Adipocyte (in vitro differentiated cells): ENCODE measurements around the gene STEAP2.

Experiments
- DNase-seq: peaks from one replicate; pipeline ENCODE4 v3.0.0-alpha.2; 2015; ENCODE audit warnings: low read depth
- H3K27me3 ChIP-seq: replicated peaks from 2 replicates; pipeline ENCODE4 v1.7.0; 2013; ENCODE audit warnings: mild to moderate bottlenecking, low read length, moderate library complexity; ENCODE audit not compliant: control insufficient read depth, insufficient read depth
- H3K36me3 ChIP-seq: 2 replicates; pipeline ENCODE4 v1.7.0; 2013; ENCODE audit warnings: low read length, mild to moderate bottlenecking, moderate library complexity; ENCODE audit not compliant: control insufficient read depth, insufficient read depth, severe bottlenecking
- H3K4me1 ChIP-seq: 2 replicates; pipeline ENCODE4 v1.7.0; 2013; ENCODE audit warnings: mild to moderate bottlenecking, low read length, moderate library complexity; ENCODE audit not compliant: control insufficient read depth, insufficient read depth
- H3K4me3 ChIP-seq: 2 replicates; pipeline ENCODE4 v1.7.0; 2013; ENCODE audit warnings: mild to moderate bottlenecking, low read length, moderate library complexity
- H3K9ac ChIP-seq: 2 replicates; pipeline ENCODE4 v1.7.0; 2013; ENCODE audit warnings: mild to moderate bottlenecking, low read length, moderate library complexity
- H3K9me3 ChIP-seq: 2 replicates; pipeline ENCODE4 v1.7.0; 2013; ENCODE audit warnings: mild to moderate bottlenecking, low read length, moderate library complexity; ENCODE audit not compliant: control insufficient read depth

STEAP2 gene

GRCh38 chr7:90222811-90223725 lies 11.5 kb downstream of the STEAP2 start:
- Histone ChIP-seq H3K9me3 (no peaks in the 10 kb centered on the region), H3K4me1 (peaks cover 10% of the 10 kb centered on the region), H3K36me3 (peaks cover 31% of the 10 kb centered on the region), H3K4me3 (no peak overlapping the region), H3K9ac (no peak overlapping the region), H3K27me3 (no peaks in the 10 kb centered on the region)
- DNase-seq = peak; percentile 82

DNA sequence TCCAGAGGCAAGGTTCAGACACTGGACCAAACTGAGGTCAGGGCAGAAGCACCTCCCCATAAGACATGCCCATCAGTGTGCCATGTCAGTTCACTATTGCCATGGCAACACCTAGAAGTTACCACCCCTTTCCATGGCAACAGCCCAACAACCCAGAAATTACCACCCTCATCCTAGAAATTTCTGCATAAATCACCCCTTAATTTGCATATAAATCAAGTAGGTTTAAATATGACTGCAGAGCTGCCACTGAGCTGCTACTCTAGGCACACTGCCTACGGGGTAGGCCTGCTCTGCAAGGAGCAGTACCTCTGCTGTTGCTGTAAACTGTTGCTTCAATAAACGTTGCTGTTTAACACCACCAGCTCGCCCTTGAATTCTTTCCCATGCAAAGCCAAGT lies 12.7 kb downstream of the STEAP2 start:
- Histone ChIP-seq H3K9ac (no peak overlapping the region), H3K27me3 (no peaks in the 10 kb centered on the region), H3K4me3 (no peak overlapping the region), H3K36me3 (peaks cover 42% of the 10 kb centered on the region), H3K4me1 (peaks cover 10% of the 10 kb centered on the region), H3K9me3 (no peaks in the 10 kb centered on the region)
- no peak for DNase-seq

DNA sequence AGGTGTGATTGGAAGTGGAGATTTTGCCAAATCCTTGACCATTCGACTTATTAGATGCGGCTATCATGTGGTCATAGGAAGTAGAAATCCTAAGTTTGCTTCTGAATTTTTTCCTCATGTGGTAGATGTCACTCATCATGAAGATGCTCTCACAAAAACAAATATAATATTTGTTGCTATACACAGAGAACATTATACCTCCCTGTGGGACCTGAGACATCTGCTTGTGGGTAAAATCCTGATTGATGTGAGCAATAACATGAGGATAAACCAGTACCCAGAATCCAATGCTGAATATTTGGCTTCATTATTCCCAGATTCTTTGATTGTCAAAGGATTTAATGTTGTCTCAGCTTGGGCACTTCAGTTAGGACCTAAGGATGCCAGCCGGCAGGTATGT lies 13.6 kb downstream of the STEAP2 start:
- H3K4me1 ChIP-seq = peaks cover 10% of the 10 kb centered on the region
- H3K4me3 ChIP-seq = no peak overlapping the region
- no peak for DNase-seq
- H3K36me3 ChIP-seq = peaks cover 50% of the 10 kb centered on the region
- no peaks in the 10 kb centered on the region for H3K27me3 ChIP-seq
- no peak overlapping the region for H3K9ac ChIP-seq
- no peaks in the 10 kb centered on the region for H3K9me3 ChIP-seq

DNA sequence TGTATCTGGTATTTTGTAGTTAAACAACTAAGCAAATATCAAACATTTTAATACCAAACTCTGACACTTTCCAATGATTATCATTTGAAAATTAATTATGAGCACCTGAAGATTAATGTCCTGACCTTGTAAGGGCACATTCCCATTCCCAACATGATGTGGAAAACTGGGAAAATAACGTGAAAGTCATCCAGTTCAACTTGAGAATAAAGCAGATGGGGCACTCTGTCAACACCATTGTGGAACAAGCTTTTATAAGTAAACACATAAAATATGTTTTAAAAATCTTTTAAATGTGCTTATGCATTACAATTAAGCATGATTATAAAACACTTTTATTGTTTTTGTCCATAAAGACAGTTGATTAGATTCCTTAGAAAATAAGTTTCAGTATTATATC lies 14.1 kb downstream of the STEAP2 start:
- no peak overlapping the region for H3K9ac ChIP-seq
- no peaks in the 10 kb centered on the region for H3K27me3 ChIP-seq
- peaks cover 11% of the 10 kb centered on the region for H3K4me1 ChIP-seq
- H3K4me3 ChIP-seq = no peak overlapping the region
- no peak for DNase-seq
- no peaks in the 10 kb centered on the region for H3K9me3 ChIP-seq
- H3K36me3 ChIP-seq = peaks cover 50% of the 10 kb centered on the region

GRCh38 chr7:90227259-90227658 lies 15.7 kb downstream of the STEAP2 start:
- no peaks in the 10 kb centered on the region for H3K9me3 ChIP-seq
- H3K4me1 ChIP-seq = peaks cover 14% of the 10 kb centered on the region
- no peak overlapping the region for H3K4me3 ChIP-seq
- DNase-seq = no peak
- H3K27me3 ChIP-seq = no peaks in the 10 kb centered on the region
- no peak overlapping the region for H3K9ac ChIP-seq
- peaks cover 52% of the 10 kb centered on the region for H3K36me3 ChIP-seq

- no peaks in the 10 kb centered on the region for H3K27me3 ChIP-seq
- H3K9ac ChIP-seq = no peak overlapping the region
- no peak for DNase-seq
- no peaks in the 10 kb centered on the region for H3K9me3 ChIP-seq
- H3K4me1 ChIP-seq = peaks cover 4% of the 10 kb centered on the region
- H3K36me3 ChIP-seq = peaks cover 61% of the 10 kb centered on the region
- no peak overlapping the region for H3K4me3 ChIP-seq
Observed at GRCh38 chr7:90229682-90230081, 18.1 kb downstream of the STEAP2 start.

GRCh38 chr7:90230834-90231233 lies 19.3 kb downstream of the STEAP2 start:
- Histone ChIP-seq H3K9me3 (no peaks in the 10 kb centered on the region), H3K27me3 (no peaks in the 10 kb centered on the region), H3K9ac (no peak overlapping the region), H3K4me1 (peaks cover 4% of the 10 kb centered on the region), H3K36me3 (peaks cover 53% of the 10 kb centered on the region), H3K4me3 (no peak overlapping the region)
- DNase-seq = no peak

GRCh38 chr7:90231304-90231703 lies 19.8 kb downstream of the STEAP2 start:
- Histone ChIP-seq H3K36me3 (peaks cover 51% of the 10 kb centered on the region), H3K9me3 (no peaks in the 10 kb centered on the region), H3K4me1 (peaks cover 4% of the 10 kb centered on the region), H3K4me3 (no peak overlapping the region), H3K9ac (no peak overlapping the region), H3K27me3 (no peaks in the 10 kb centered on the region)
- no peak for DNase-seq

- no peak for DNase-seq
- Histone ChIP-seq H3K36me3 (peaks cover 48% of the 10 kb centered on the region), H3K27me3 (no peaks in the 10 kb centered on the region)
Observed at GRCh38 chr7:90232430-90232829, 20.9 kb downstream of the STEAP2 start.

GRCh38 chr7:90233569-90233968 lies 22.0 kb downstream of the STEAP2 start:
- H3K9me3 ChIP-seq = no peaks in the 10 kb centered on the region
- DNase-seq = no peak
- H3K36me3 ChIP-seq = peaks cover 44% of the 10 kb centered on the region
- H3K9ac ChIP-seq = no peak overlapping the region
- H3K4me1 ChIP-seq = peaks cover 4% of the 10 kb centered on the region
- H3K27me3 ChIP-seq = no peaks in the 10 kb centered on the region
- no peak overlapping the region for H3K4me3 ChIP-seq

More at GRCh38 chr7:90232430-90232829, 20.9 kb downstream of the STEAP2 start:
- Histone ChIP-seq H3K9me3 (no peaks in the 10 kb centered on the region), H3K4me3 (no peak overlapping the region), H3K4me1 (peaks cover 4% of the 10 kb centered on the region), H3K9ac (no peak overlapping the region)

DNA sequence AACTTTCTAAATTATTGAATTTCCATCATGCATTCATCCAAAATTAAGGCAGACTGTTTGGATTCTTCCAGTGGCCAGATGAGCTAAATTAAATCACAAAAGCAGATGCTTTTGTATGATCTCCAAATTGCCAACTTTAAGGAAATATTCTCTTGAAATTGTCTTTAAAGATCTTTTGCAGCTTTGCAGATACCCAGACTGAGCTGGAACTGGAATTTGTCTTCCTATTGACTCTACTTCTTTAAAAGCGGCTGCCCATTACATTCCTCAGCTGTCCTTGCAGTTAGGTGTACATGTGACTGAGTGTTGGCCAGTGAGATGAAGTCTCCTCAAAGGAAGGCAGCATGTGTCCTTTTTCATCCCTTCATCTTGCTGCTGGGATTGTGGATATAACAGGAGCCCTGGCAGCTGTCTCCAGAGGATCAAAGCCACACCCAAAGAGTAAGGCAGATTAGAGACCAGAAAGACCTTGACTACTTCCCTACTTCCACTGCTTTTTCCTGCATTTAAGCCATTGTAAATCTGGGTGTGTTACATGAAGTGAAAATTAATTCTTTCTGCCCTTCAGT lies 25.3 kb downstream of the STEAP2 start:
- Histone ChIP-seq H3K27me3 (no peaks in the 10 kb centered on the region), H3K36me3 (peaks cover 30% of the 10 kb centered on the region), H3K9me3 (no peaks in the 10 kb centered on the region), H3K4me1 (no peaks in the 10 kb centered on the region), H3K9ac (no peak overlapping the region), H3K4me3 (no peak overlapping the region)
- no peak for DNase-seq
